ENCODE data around the gene SOD1.

DNA sequence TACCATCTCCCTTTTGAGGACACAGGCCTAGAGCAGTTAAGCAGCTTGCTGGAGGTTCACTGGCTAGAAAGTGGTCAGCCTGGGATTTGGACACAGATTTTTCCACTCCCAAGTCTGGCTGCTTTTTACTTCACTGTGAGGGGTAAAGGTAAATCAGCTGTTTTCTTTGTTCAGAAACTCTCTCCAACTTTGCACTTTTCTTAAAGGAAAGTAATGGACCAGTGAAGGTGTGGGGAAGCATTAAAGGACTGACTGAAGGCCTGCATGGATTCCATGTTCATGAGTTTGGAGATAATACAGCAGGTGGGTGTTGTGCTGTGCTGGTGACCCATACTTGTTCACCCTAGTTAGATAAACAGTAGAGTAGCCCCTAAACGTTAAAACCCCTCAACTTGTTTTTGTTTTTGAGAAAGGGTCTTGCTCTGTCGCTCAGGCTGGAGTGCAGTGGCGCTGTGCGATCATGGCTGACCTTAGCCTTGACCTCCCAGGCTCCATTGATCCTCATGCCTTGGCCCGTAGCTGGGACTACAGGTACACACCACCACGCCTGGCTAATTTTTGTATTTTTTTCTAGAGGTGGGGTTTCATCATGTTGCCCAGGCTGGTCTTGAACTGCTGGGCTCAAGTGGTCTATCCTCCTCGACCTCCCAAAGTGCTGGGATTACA, 4.2 kb downstream of the SOD1 start:
- TF ChIP-seq, protein P1, sequence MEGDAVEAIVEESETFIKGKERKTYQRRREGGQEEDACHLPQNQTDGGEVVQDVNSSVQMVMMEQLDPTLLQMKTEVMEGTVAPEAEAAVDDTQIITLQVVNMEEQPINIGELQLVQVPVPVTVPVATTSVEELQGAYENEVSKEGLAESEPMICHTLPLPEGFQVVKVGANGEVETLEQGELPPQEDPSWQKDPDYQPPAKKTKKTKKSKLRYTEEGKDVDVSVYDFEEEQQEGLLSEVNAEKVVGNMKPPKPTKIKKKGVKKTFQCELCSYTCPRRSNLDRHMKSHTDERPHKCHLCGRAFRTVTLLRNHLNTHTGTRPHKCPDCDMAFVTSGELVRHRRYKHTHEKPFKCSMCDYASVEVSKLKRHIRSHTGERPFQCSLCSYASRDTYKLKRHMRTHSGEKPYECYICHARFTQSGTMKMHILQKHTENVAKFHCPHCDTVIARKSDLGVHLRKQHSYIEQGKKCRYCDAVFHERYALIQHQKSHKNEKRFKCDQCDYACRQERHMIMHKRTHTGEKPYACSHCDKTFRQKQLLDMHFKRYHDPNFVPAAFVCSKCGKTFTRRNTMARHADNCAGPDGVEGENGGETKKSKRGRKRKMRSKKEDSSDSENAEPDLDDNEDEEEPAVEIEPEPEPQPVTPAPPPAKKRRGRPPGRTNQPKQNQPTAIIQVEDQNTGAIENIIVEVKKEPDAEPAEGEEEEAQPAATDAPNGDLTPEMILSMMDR (IDR thresholded peaks at IDR 0.05; ENCODE audit: insufficient read depth, low read depth, low read length) = no peak
- no peak for TF ChIP-seq EZH2 (IDR thresholded peaks at IDR 0.05; ENCODE audit: insufficient read depth, low read length)

Measured in astrocyte (in vitro differentiated cells and primary cell).